ENCODE results near the gene ANKRD11. TPM values are rescaled to one million over a fixed set of nuclear protein-coding genes. Genes with fewer than 3 reads are reported as not detected.

Gene ANKRD11
- polyA plus RNA-seq, 1 donor from 2014 or later: 32.5 TPM

DNA sequence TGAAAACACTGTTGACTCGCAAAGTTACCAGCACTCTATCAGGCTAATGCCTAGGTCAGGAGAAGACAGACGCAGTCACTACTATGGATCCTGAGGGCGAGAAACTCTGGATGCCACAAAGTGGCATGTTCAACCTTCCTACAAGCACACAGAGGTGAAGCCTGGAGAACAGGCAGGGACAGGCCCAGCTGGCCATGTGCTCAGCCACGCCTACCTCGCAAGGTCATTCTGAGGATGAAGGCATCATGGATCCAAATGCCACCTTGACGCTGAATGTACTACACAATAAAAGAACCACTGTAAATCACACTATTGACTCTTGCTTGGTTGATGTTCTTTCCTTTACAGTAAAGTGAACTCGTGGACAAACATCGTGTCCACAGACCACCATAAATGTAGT, 85.8 kb downstream of the ANKRD11 start:
- H3K27ac ChIP-seq (ENCODE audit: low read length): no peak overlapping the region
- no peaks in the 10 kb centered on the region for H4K20me1 ChIP-seq (ENCODE audit: insufficient read depth)

GRCh38 chr16:89402962-89403361, 87.4 kb downstream of the ANKRD11 start:
- no peak overlapping the region for H2AFZ ChIP-seq (ENCODE audit: low read depth, low read length)
- H4K20me1 ChIP-seq (ENCODE audit: insufficient read depth): no peaks in the 10 kb centered on the region
- peaks cover 63% of the 10 kb centered on the region for H3K79me2 ChIP-seq (replicated peaks; ENCODE audit: insufficient read depth, low read length)
- H3K4me3 ChIP-seq (ENCODE audit: low read length): no peak overlapping the region
- no peaks in the 10 kb centered on the region for H3K27me3 ChIP-seq (ENCODE audit: insufficient read depth, low read depth, low read length)
- H3K4me2 ChIP-seq (ENCODE audit: low read length): no peak overlapping the region
- H3K9ac ChIP-seq (ENCODE audit: low read length): no peak overlapping the region
- no peaks in the 10 kb centered on the region for H3K9me3 ChIP-seq (ENCODE audit: low read length)
- no peaks in the 10 kb centered on the region for H3K9me2 ChIP-seq (ENCODE audit: insufficient read depth, low read length)
- no peaks in the 10 kb centered on the region for H3K36me3 ChIP-seq (ENCODE audit: insufficient read depth, low read length)
- no peak overlapping the region for H3K27ac ChIP-seq (ENCODE audit: low read length)
- no peaks in the 10 kb centered on the region for H3F3A ChIP-seq (ENCODE audit: insufficient read depth, low read length, poor library complexity, severe bottlenecking)
- TF ChIP-seq EP300 (conservative IDR thresholded peaks at IDR 0.05; ENCODE audit: poor library complexity, severe bottlenecking) (no peak), POLR2AphosphoS5 (IDR thresholded peaks at IDR 0.05) (no peak), SMC3 (conservative IDR thresholded peaks at IDR 0.05; ENCODE audit: poor library complexity) (no peak), CTCF (IDR thresholded peaks at IDR 0.05; ENCODE audit: poor library complexity, severe bottlenecking) (no peak), REST (IDR thresholded peaks at IDR 0.05; ENCODE audit: borderline replicate concordance) (no peak), TAF1 (IDR thresholded peaks at IDR 0.05; ENCODE audit: low read depth) (no peak), MXI1 (conservative IDR thresholded peaks at IDR 0.05; ENCODE audit: poor library complexity, severe bottlenecking) (no peak)

More for the DNA sequence above, 85.8 kb downstream of the ANKRD11 start:
- no peaks in the 10 kb centered on the region for H3K9me3 ChIP-seq (ENCODE audit: low read length)
- H3K9me2 ChIP-seq (ENCODE audit: insufficient read depth, low read length): no peaks in the 10 kb centered on the region
- peaks cover 62% of the 10 kb centered on the region for H3K79me2 ChIP-seq (replicated peaks; ENCODE audit: insufficient read depth, low read length)
- TF ChIP-seq MXI1 (conservative IDR thresholded peaks at IDR 0.05; ENCODE audit: poor library complexity, severe bottlenecking) (no peak), REST (IDR thresholded peaks at IDR 0.05; ENCODE audit: borderline replicate concordance) (no peak), CTCF (IDR thresholded peaks at IDR 0.05; ENCODE audit: poor library complexity, severe bottlenecking) (no peak), SMC3 (conservative IDR thresholded peaks at IDR 0.05; ENCODE audit: poor library complexity) (no peak), EZH2 (IDR thresholded peaks at IDR 0.05; ENCODE audit: borderline replicate concordance, insufficient read depth, low read length, poor library complexity, severe bottlenecking) (no peak), EP300 (conservative IDR thresholded peaks at IDR 0.05; ENCODE audit: poor library complexity, severe bottlenecking) (no peak), POLR2AphosphoS5 (IDR thresholded peaks at IDR 0.05) (no peak), TAF1 (IDR thresholded peaks at IDR 0.05; ENCODE audit: low read depth) (no peak), RAD21 (conservative IDR thresholded peaks at IDR 0.05) (no peak)
- H3K4me3 ChIP-seq (ENCODE audit: low read length): no peak overlapping the region
- no peak overlapping the region for H3K4me2 ChIP-seq (ENCODE audit: low read length)
- H3K36me3 ChIP-seq (ENCODE audit: insufficient read depth, low read length): no peaks in the 10 kb centered on the region
- no peaks in the 10 kb centered on the region for H3K27me3 ChIP-seq (ENCODE audit: insufficient read depth, low read depth, low read length)
- H2AFZ ChIP-seq (ENCODE audit: low read depth, low read length): no peak overlapping the region
- H3K9ac ChIP-seq (ENCODE audit: low read length): no peak overlapping the region
- no peaks in the 10 kb centered on the region for H3F3A ChIP-seq (ENCODE audit: insufficient read depth, low read length, poor library complexity, severe bottlenecking)
